ENCODE data around the gene HNRNPA3.
"Not testable (repeated sequence)": the region's sequence is repeated elsewhere in the genome, so short reads cannot be mapped to it uniquely, and the experiment has no call there.

GRCh38 chr2:177246523-177247030 lies 34.0 kb downstream of the HNRNPA3 start:
- TF ChIP-seq CTCF (CRISPR knock-in tag; IDR thresholded peaks at IDR 0.05); JUND (CRISPR knock-in tag; IDR thresholded peaks at IDR 0.05); MNT (IDR thresholded peaks at IDR 0.05); HDAC2 (CRISPR knock-in tag; IDR thresholded peaks at IDR 0.05); EZH2 (conservative IDR thresholded peaks at IDR 0.05; ENCODE audit: low read depth, low read length); ZNF687 (CRISPR knock-in tag; IDR thresholded peaks at IDR 0.05); ELF3 (CRISPR knock-in tag; IDR thresholded peaks at IDR 0.05); EP300 (IDR thresholded peaks at IDR 0.05; ENCODE audit: low read depth in 2 of 2, low read length in 2 of 2); EP300 (CRISPR knock-in tag; IDR thresholded peaks at IDR 0.05; ENCODE audit: borderline replicate concordance); ZNF383 (CRISPR knock-in tag; IDR thresholded peaks at IDR 0.05; ENCODE audit: borderline replicate concordance); TOE1 (CRISPR knock-in tag; IDR thresholded peaks at IDR 0.05): not testable (repeated sequence)

All from HepG2 (cell line).